HG03439 (cell line): ENCODE results near the gene CGNL1.

Experiments
- ATAC-seq: cut with Tn5 transposase; IDR thresholded peaks from one replicate; pipeline ENCODE4 v1.9.1; 2021; ENCODE audit warnings: mild to moderate bottlenecking, moderate library complexity; ENCODE audit not compliant: unreplicated experiment

The CGNL1 gene, protein sequence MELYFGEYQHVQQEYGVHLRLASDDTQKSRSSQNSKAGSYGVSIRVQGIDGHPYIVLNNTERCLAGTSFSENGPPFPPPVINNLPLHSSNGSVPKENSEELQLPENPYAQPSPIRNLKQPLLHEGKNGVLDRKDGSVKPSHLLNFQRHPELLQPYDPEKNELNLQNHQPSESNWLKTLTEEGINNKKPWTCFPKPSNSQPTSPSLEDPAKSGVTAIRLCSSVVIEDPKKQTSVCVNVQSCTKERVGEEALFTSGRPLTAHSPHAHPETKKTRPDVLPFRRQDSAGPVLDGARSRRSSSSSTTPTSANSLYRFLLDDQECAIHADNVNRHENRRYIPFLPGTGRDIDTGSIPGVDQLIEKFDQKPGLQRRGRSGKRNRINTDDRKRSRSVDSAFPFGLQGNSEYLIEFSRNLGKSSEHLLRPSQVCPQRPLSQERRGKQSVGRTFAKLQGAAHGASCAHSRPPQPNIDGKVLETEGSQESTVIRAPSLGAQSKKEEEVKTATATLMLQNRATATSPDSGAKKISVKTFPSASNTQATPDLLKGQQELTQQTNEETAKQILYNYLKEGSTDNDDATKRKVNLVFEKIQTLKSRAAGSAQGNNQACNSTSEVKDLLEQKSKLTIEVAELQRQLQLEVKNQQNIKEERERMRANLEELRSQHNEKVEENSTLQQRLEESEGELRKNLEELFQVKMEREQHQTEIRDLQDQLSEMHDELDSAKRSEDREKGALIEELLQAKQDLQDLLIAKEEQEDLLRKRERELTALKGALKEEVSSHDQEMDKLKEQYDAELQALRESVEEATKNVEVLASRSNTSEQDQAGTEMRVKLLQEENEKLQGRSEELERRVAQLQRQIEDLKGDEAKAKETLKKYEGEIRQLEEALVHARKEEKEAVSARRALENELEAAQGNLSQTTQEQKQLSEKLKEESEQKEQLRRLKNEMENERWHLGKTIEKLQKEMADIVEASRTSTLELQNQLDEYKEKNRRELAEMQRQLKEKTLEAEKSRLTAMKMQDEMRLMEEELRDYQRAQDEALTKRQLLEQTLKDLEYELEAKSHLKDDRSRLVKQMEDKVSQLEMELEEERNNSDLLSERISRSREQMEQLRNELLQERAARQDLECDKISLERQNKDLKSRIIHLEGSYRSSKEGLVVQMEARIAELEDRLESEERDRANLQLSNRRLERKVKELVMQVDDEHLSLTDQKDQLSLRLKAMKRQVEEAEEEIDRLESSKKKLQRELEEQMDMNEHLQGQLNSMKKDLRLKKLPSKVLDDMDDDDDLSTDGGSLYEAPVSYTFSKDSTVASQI

DNA sequence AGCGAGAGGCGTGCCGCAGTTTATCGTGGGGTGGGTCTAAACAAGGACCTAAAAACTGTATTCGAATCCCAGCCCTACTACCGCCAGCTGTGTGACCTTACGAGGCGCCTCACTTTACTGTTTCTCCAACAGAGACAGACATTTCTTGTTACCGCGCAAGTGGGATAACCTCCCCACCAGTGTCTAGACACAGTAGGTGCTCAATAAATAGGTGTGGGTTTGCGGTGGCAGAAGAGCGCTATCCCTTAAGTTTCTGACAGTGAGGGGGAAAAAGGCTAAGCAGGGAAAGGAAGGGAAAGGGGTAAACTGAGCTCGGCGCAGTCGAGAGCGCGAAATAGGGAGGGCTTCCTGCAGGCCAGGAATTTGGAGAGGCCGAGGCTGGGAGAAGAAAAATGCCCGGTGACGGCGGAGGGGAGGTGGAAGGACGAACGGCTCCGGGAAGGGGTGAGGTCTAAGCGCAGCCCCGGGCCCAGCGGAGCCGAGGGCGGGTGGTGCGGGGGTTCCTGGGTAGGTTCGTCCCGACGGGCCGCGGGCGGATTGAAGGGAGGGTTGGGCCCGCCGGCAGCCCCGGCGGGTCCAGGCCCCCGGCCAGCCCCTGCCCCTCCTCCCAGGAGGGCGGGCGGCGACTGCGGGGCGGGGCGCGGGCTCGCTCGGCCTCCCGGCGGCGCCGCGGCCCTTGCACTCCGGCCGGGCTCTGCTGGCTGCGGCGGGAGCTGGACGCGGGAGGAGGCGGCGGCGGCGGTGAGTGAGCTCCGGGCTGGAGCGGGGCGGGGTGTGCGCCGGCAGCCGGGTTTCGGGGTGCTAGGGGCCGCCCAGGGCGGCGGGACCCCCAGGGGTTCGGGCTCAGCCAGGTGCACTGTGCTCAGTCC, at the start of gene CGNL1:
Gene CGNL1, plus strand, starts transcription at position 679 of the 869 bp plus-strand sequence. CDS start 61,495 bp downstream, outside the sequence.
- no peak for ATAC-seq

DNA sequence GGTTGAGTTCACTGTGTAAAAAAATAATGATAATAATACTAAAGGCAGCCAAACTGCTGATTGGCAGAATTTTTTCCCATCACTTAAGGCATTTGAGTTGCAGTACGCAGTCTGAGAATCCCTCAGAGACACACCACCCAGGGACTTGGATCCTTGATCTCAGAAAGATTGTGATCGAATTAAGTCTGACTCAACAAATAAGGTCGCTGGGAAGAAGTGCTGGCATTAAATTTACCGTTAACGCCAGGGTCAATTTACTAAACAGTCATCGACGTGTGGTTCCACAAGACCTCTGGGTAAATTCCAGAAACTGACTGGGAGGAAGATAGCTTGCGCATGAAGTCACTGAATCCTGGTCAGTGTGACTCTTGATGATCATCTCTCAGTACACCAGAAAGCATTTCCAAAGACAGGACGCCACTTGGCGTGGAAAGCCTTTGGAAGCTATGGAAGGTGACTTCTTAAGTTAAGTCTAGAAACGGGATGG, 48.3 kb upstream of the CGNL1 start:
- no peak for ATAC-seq

DNA sequence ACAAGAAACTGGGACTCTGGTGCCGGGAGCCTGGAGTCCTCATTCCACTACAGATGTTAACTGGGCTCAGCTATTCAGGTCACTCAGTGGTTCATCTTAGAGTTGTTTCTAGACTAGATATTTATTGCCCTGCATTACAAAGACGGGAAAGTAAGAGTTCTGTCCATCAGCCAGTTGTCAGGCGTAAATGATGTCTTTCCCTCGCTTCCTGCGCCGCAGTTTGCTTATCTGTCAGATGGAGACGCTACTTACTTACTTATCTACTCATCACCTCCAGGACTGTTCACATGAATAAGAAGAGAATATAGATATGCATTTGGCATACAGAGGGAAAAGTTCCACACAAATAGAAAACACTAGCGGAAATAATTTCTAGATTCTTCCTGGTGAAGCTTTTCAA, 47.8 kb upstream of the CGNL1 start:
- no peak for ATAC-seq

- ATAC-seq = no peak
Observed at GRCh38 chr15:57328897-57329296, 47.4 kb upstream of the CGNL1 start.

DNA sequence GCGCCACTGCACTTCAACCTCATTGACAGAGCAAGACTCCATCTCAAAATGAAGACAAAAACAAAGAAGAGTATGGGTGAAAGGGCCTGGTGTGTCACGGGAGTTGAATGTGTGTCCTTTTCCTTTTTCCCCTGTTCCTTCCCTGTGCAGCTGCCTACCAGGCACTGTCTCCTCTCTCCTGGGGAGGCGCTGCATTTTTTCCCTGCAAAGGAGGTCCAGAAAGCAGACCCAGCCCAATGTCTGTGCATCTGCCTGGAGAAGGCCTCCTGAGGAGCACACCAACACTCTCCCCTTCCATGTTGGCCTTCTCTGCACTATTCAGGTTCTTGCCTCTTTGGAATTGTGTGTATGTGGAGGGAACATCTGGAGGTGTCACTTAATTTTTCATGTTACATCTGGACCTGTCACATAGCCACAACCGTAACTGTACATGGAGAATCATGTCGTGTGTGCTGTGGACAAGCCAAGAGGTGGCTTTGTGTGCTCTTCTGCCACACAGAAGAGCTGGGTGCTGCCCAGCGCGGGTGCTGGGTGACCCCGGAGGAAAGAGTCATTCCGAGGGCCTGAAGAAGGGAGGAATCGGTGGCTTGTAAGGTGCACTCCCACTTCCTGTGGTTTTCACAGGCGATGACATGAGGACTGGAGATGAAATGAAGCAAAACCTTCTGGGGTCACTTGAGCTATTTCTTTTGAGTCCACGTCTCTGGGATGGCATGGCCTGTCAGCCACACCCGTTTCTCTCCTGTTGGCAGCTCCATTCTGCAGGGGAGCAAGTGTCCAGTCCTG, 46.5 kb upstream of the CGNL1 start:
- ATAC-seq = no peak

GRCh38 chr15:57330619-57331340, 45.5 kb upstream of the CGNL1 start:
- no peak for ATAC-seq

DNA sequence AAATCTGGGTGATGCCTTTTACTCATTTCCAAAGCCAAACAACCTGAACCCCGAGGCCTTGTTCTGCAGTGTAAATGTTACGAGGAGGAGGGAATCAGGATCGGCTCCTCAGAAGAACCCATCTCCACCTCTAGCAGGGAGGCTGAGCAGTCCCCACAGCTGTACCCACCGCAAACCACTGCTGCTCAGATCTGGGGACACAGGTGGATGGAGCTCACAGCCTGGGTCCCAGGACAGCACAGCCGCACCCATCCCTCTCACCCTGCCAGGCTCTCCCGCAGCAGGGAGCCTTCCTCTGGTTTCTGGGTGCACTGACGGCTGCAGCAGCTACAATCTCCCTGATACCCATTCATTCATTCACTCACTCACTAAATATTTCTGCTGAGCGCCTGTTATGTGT, 44.0 kb upstream of the CGNL1 start:
- ATAC-seq = no peak

- ATAC-seq = no peak
Observed at GRCh38 chr15:57333487-57333886, 42.8 kb upstream of the CGNL1 start.

DNA sequence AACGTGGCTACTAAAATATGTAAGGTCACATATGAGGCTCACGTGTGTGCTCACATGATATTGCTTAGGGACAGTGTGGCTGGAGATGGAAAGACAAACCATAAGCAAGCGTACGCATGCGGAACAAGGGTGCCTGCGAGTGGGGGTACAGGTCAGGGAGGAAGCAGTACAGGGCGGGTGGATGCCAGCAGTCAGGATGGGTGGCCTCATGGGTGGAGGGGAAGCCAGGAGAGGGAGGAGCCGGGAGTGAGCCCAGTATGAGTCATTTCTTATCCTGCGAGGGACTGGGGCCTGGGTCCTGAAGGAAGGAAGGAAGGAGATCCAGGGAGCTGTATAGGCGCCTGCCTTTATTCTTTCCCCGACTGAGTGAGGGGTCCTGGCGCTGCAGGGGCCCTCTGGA, 42.0 kb upstream of the CGNL1 start:
- ATAC-seq = no peak

DNA sequence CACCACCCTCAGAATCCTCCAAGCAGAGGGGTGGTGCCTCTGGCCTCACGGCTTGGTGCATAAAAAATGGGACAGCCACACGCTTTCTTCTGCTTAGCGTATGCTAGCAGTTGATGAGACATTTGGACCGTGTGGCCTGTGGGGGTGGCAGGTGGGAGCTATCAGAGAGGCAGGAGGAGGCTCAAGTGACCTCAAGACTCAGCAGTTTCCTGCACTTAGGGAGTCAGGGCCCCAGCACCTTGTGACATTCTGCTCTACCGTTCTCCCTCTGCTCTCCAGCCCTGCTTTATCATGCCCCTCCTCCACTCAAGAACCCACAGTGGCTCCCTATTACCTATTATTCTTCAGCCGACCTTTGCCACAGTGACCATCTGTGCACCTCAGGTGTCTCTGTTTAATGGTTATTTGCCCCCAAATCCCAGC, 41.0 kb upstream of the CGNL1 start:
- no peak for ATAC-seq

GRCh38 chr15:57335719-57336118, 40.6 kb upstream of the CGNL1 start:
- no peak for ATAC-seq

DNA sequence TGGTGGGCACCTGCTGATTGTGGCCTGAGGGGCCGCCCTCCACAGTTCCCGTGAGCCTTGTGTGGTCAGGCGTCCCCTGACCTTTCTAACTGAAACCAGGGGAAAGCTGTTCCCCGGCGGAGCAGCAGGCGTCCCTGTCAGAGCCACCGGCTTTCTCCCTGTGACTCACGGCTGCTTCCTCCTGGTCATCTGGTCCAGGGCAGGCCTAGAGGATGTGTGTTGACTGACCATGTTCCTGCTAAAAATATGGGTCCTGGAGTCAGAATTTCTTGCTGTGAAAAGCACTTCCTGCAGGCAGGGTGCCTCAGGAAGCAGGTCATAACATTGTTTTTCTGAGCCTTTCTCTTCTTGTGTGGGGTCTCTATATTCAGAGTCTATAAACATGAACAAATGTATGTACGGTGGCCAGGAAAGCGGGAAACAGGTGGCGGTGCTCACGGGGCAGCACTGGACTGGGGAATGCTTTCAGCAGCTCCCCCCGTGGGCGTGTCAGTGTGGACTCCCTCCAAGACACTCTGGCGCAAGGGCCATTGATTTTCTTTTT, 38.4 kb upstream of the CGNL1 start:
- ATAC-seq = no peak

DNA sequence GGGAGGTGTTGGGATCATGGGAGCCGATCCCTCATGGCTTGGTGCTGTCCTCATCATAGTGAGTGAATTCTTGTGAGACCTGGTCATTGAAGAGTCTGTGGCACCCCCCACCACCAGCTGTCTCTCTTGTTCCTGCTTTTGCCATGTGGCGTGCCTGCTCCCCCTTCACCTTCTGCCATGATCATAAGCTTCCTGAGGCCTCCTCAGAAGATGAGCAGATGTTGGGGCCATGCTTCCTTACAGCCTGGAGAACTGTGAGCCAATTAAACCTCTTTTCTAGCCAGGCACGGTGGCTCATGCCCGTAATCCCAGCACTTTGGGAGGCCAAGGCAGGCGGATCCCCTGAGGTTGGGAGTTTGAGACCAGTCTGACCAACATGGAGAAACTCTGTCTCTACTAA, 37.0 kb upstream of the CGNL1 start:
- no peak for ATAC-seq

GRCh38 chr15:57340682-57341259, 35.5 kb upstream of the CGNL1 start:
- ATAC-seq = no peak

GRCh38 chr15:57343048-57343447, 33.3 kb upstream of the CGNL1 start:
- ATAC-seq = no peak

- no peak for ATAC-seq
Observed at GRCh38 chr15:57343498-57343897, 32.8 kb upstream of the CGNL1 start.

DNA sequence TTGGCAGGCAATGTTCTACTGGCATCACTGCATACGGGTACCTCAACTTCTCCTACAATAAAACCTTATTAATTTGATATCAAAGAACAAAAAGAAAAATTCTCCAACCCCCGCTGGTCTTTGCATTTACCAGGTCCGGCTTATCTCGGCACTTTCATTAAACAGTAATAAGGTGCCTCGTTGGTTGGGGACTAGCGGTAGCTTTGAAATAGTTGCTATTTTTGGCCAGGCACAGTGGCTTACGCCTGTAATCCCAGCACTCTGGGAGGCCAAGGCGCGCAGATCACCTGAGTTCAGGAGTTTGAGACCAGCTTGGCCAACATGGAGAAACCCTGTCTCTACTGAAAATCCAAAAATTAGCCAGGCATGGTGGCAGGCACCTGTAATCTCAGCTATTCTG, 32.0 kb upstream of the CGNL1 start:
- ATAC-seq = no peak

- no peak for ATAC-seq
Observed at GRCh38 chr15:57345584-57345983, 30.7 kb upstream of the CGNL1 start.
